ENCODE measurements around the gene RAD52. TPM values are rescaled to one million over a fixed set of nuclear protein-coding genes. Genes with fewer than 3 reads are reported as not detected.
"Not testable (repeated sequence)": the region's sequence is repeated elsewhere in the genome, so short reads cannot be mapped to it uniquely, and the experiment has no call there.

Gene RAD52
- total RNA-seq, 1 donor = 10.8 TPM

- no peak for TF ChIP-seq CTCF (IDR thresholded peaks at IDR 0.05; ENCODE audit: insufficient read depth, low read length)
- no peak overlapping the region for H3K4me3 ChIP-seq (ENCODE audit: low read depth, low read length)
- DNase-seq (ENCODE audit: low read depth) = no peak
These were observed 12.8 kb downstream of the RAD52 start for GRCh38 chr12:936377-937345.

DNA sequence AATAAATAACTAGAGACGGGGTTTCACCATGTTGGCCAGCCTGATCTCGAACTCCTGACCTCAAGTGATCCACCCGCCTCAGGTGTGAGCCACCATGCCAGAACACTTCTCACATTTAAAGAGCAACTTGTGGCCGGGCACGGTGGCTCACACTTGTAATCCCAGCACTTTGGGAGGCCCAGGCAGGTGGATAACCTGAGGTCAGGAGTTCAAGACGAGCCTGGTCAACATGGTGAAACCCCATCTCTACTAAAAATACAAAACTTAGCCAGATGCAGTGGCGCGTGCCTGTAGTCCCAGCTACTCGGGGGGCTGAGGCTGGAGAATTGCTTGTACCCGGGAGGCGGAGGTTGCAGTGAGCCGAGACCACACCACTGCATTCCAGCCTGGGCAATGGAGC, 13.6 kb downstream of the RAD52 start:
- DNase-seq (ENCODE audit: low read depth); H3K4me3 ChIP-seq (ENCODE audit: low read depth, low read length): not testable (repeated sequence)

GRCh38 chr12:931591-931990, 17.9 kb downstream of the RAD52 start:
- H3K4me3 ChIP-seq (ENCODE audit: low read depth, low read length) = no peak overlapping the region
- no peak for TF ChIP-seq CTCF (IDR thresholded peaks at IDR 0.05; ENCODE audit: insufficient read depth, low read length)
- DNase-seq (ENCODE audit: low read depth) = no peak

GRCh38 chr12:931060-931459, 18.4 kb downstream of the RAD52 start:
- no peak for DNase-seq (ENCODE audit: low read depth)
- H3K4me3 ChIP-seq (ENCODE audit: low read depth, low read length) = no peak overlapping the region
- TF ChIP-seq CTCF (IDR thresholded peaks at IDR 0.05; ENCODE audit: insufficient read depth, low read length) = no peak

GRCh38 chr12:926641-927040, 22.9 kb downstream of the RAD52 start:
- TF ChIP-seq CTCF (IDR thresholded peaks at IDR 0.05; ENCODE audit: insufficient read depth, low read length) = no peak
- DNase-seq (ENCODE audit: low read depth) = no peak
- no peak overlapping the region for H3K4me3 ChIP-seq (ENCODE audit: low read depth, low read length)

- DNase-seq (ENCODE audit: low read depth) = no peak
- H3K4me3 ChIP-seq (ENCODE audit: low read depth, low read length) = no peak overlapping the region
- TF ChIP-seq CTCF (IDR thresholded peaks at IDR 0.05; ENCODE audit: insufficient read depth, low read length) = no peak
These were observed 27.2 kb downstream of the RAD52 start for GRCh38 chr12:922285-922684.

DNA sequence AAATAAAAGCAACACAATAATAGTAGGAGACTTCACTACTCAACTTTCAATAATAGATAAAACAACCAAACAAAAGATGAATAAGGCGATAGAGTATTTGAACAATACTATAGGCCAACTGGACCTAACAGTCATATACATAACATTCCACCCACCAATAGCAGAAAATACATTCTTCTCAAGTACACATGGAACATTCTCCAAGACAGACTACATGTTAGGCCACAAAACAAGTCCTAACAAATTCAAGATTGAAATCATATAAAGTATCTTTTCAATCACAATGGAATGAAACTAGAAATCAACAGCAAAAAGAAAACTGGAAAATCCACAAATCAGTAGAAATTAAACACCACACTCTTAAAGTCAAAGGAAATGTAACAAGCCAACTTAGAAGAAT, 28.8 kb downstream of the RAD52 start:
- TF ChIP-seq CTCF (IDR thresholded peaks at IDR 0.05; ENCODE audit: insufficient read depth, low read length) = no peak
- DNase-seq (ENCODE audit: low read depth) = no peak
- no peak overlapping the region for H3K4me3 ChIP-seq (ENCODE audit: low read depth, low read length)
